GM12878 (cell line): ENCODE results near the gene CARD9. TPM values are rescaled to one million over a fixed set of nuclear protein-coding genes. Genes with fewer than 3 reads are reported as not detected.

Experiments
- ATAC-seq: fragments of 200-7000 bp; cut with Tn5 transposase; 3 replicates; pipeline ENCODE4 v1.9.1; 2020; ENCODE audit warnings: mild to moderate bottlenecking, moderate library complexity
- BruUV-seq: library from RNA; stranded (reverse); fragments of 400-500 nt; replicated peaks from 2 replicates; lab custom pipeline; 2021; lab: Mats Ljungman, UMichigan
- CTCF ChIA-PET: fragments of 300-600 bp; sonication (Branson Sonifier 250); formaldehyde crosslinking; extraction: SDS; loops from one replicate; lab custom pipeline; 2021; ENCODE audit warnings: inconsistent platforms; lab: Yijun Ruan, JAX
- POLR2A ChIA-PET: fragments of 350-600 bp; formaldehyde crosslinking; extraction: SDS; loops from one replicate; lab custom pipeline; 2021; ENCODE audit warnings: inconsistent platforms; lab: Charles Lee
- RAD21 ChIA-PET: fragments of 300-600 bp; sonication (Branson Sonifier 250); formaldehyde crosslinking; loops from one replicate; lab custom pipeline; 2023; ENCODE audit warnings: antibody characterized with exemption; ENCODE audit not compliant: unreplicated experiment; lab: Charles Lee
- SMC1A ChIA-PET: fragments of 300-600 bp; sonication (Branson Sonifier 250); formaldehyde crosslinking; loops from one replicate; lab custom pipeline; 2023; ENCODE audit not compliant: unreplicated experiment, uncharacterized antibody; lab: Charles Lee
- DNase-seq: peaks from one replicate; pipeline ENCODE4 v3.0.0-alpha.2; 2011; ENCODE audit warnings: low read depth, low spot score
- FAIRE-seq: peaks from 3 replicates; lab custom pipeline; 2011; peaks lifted over from hg19 to GRCh38; lab: Jason Lieb, UNC
- H2AFZ ChIP-seq: 2 replicates; pipeline ENCODE4 v1.6.0; 2011; ENCODE audit warnings: low read depth, low read length, control low read depth; ENCODE audit not compliant: control insufficient read depth
- H3K27ac ChIP-seq: 2 replicates; pipeline ENCODE4 v1.5.1; 2011; ENCODE audit warnings: control low read depth; ENCODE audit not compliant: control insufficient read depth, insufficient read depth
- H3K27me3 ChIP-seq, 2 experiments: replicated peaks in 1 of 2; 2 replicates each; pipeline versions ENCODE4 v1.6.0 to v1.6.1; 2011; ENCODE audit warnings: low read length in 1 of 2; ENCODE audit not compliant: control insufficient read depth in 2 of 2, insufficient read depth in 2 of 2
- H3K36me3 ChIP-seq, 2 experiments: 2 replicates each; pipeline ENCODE4 v1.5.1; 2011; ENCODE audit warnings: low read length in 1 of 2; ENCODE audit not compliant: control insufficient read depth in 2 of 2, insufficient read depth in 2 of 2
- H3K4me1 ChIP-seq: 2 replicates; pipeline ENCODE4 v1.6.1; 2011; ENCODE audit warnings: mild to moderate bottlenecking, low read length, moderate library complexity, mixed read lengths; ENCODE audit not compliant: control insufficient read depth, insufficient read depth
- H3K4me2 ChIP-seq: 2 replicates; pipeline ENCODE4 v1.6.0; 2011; ENCODE audit warnings: control low read depth; ENCODE audit not compliant: control insufficient read depth, insufficient read depth
- H3K4me3 ChIP-seq: fragments of 200-600 bp; sonication (generic); 2 replicates; pipeline ENCODE4 v1.5.1; 2016
- H3K79me2 ChIP-seq: 2 replicates; pipeline ENCODE4 v1.6.0; 2011; ENCODE audit warnings: low read length; ENCODE audit not compliant: control insufficient read depth, insufficient read depth
- H3K9ac ChIP-seq: 2 replicates; pipeline ENCODE4 v1.8.0; 2011; ENCODE audit warnings: low read length, control low read depth, mixed read lengths; ENCODE audit not compliant: control insufficient read depth, insufficient read depth
- H3K9me3 ChIP-seq: replicated peaks from 3 replicates; pipeline ENCODE4 v1.5.1; 2011; ENCODE audit warnings: mild to moderate bottlenecking, low read length; ENCODE audit not compliant: control insufficient read depth, insufficient read depth
- H4K20me1 ChIP-seq: 2 replicates; pipeline ENCODE4 v1.6.0; 2011; ENCODE audit not compliant: control insufficient read depth, insufficient read depth
- CBFB ChIP-seq: IDR thresholded peaks from 2 replicates; pipeline ENCODE4 v1.6.1; 2016; ENCODE audit warnings: antibody characterized with exemption, low read depth
- POLR2A ChIP-seq: IDR thresholded peaks from 2 replicates; pipeline ENCODE4 v1.6.1; 2011; ENCODE audit warnings: low read depth, mild to moderate bottlenecking, low read length
- RFX5 ChIP-seq: IDR thresholded peaks from 2 replicates; pipeline ENCODE4 v1.6.1; 2011; ENCODE audit warnings: low read depth, low read length, improper control_type of control experiment
- SIX5 ChIP-seq: IDR thresholded peaks from 2 replicates; pipeline ENCODE4 v1.6.1; 2011; ENCODE audit warnings: mild to moderate bottlenecking, low read depth, low read length, moderate library complexity; ENCODE audit not compliant: severe bottlenecking
- SP1 ChIP-seq: IDR thresholded peaks from one replicate; pipeline ENCODE4 v1.6.1; 2011; ENCODE audit warnings: low read depth, low read length
- ZBED1 ChIP-seq: IDR thresholded peaks from 2 replicates; pipeline ENCODE4 v1.6.1; 2016; ENCODE audit warnings: borderline replicate concordance
- ZNF274 ChIP-seq: IDR thresholded peaks from one replicate; pipeline ENCODE4 v1.8.0; 2011; ENCODE audit not compliant: insufficient read length, insufficient read depth
- ZSCAN29 ChIP-seq: fragments of 450-650 bp; IDR thresholded peaks from 2 replicates; pipeline ENCODE4 v1.6.1; 2017; ENCODE audit warnings: mild to moderate bottlenecking, moderate library complexity
- WGBS: methylation state at CpG from one replicate; pipeline ENCODE4 v1.1.6; 2016; ENCODE audit warnings: low lambda C conversion rate; ENCODE audit not compliant: insufficient replicate concordance, insufficient coverage; ENCODE audit errors: missing lambda C conversion rate; 5-methylcytosine and 5-hydroxymethylcytosine counted together
- in situ Hi-C: fragments of 300-500 bp; cut with MboI; formaldehyde crosslinking; loops from 9 replicates; pipeline ENCODE4 v1.14.3; 2018; ENCODE audit warnings: mixed read lengths
- intact Hi-C: fragments of 100-400 bp; cut with micrococcal nuclease; formaldehyde crosslinking; loops from one replicate; pipeline ENCODE4 v1.14.2; 2022; ENCODE audit not compliant: unreplicated experiment
- polyA plus RNA-seq, 11 experiments: library from polyadenylated mRNA; depleted of rRNA in 4 of 11; unstranded in 6 of 11; stranded (reverse) in 5 of 11; fragments of >200 nt; fragmentation: Nextera tagmentation in 4 of 11; fragmentation: Illumina TruSeq in 1 of 11; extraction: Ambion mirVana in 4 of 11; extraction: Trizol in 1 of 11; gene quantifications; 1 replicate in 1 of 11; 2 replicates in 10 of 11; pipeline versions ENCODE4 v1.2.1 to v1.2.3, GENCODE V29; 2011 to 2016; ENCODE audit warnings: inconsistent platforms in 2 of 11, missing spikeins in 2 of 11, low read depth in 1 of 11
- total RNA-seq, 4 experiments: library from RNA; depleted of rRNA in 3 of 4; stranded (reverse); fragments of >200 nt in 3 of 4; fragmentation: Illumina TruSeq in 1 of 4; extraction: Trizol in 1 of 4; gene quantifications; 2 replicates each; pipeline versions ENCODE4 v1.2.1 to v1.2.3, GENCODE V29; 2013 to 2021
- TF ChIP-seq, protein P1 (sequence below): fragments of 450-650 bp; IDR thresholded peaks from 2 replicates; pipeline ENCODE4 v1.6.1; 2014; ENCODE audit warnings: mild to moderate bottlenecking
- TF ChIP-seq, protein P2 (sequence below): fragments of 450-650 bp; IDR thresholded peaks from 2 replicates; pipeline ENCODE4 v1.6.1; 2017; ENCODE audit warnings: antibody characterized with exemption, mild to moderate bottlenecking, moderate library complexity

The CARD9 gene
- total and polyA plus RNA-seq, 10 of the 15 experiments (the other 5 are each of a cell fraction or from before 2014, with no cell fraction given), result 0.11 to 4.9 (median 1.8) TPM; not detected in 1

DNA sequence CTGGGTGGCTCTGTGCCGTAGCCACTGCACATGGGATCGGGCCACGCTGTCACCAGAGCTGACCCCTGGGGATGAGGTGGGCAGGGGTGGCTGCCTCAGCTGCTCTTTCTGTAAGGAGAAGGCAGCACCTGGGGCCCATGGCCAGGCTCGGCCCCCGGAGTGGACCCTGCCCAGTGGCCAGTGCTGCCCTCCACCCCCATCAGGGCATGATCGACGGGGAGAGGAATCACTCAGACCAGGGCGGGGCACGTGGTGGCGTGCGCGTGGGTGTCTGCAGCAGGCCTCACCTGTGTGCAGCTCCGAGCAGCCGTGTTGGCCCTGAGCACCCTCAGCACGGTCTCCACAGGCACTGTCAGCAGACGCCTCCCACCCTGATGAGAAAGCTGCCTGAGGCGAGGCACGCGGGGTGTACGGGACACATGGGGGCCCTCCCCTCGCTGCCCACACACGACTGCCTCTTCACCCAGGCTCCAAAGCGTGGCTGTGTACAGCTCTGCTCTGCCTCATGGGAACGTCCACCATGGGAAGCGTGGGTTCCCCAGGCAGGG lies 8.6 kb upstream of the CARD9 start:
- FAIRE-seq, result no peak
- POLR2A ChIA-PET, result no interaction called here

DNA sequence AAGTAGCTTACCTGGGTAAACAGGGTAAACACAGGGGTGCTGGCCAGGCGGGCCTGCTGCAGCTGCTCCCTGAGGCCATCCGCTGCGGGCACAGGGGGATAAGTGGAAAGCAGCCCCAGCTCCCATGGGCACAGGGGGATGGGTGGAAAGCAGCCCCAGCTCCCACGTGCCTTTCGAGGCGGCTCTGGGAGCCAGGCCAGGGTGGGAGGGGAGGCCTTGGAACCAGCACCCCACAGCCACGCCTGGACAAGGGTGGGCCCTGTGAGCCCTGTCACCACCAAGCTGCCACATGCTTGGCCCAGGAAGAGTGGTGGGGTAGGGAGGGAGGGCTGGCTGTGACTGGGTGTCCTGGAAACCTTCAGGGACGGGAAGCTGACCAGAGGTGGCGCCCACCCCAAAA lies 7.8 kb upstream of the CARD9 start:
- H3K4me2 ChIP-seq, result no peak overlapping the region
- no peak overlapping the region for H3K9ac ChIP-seq
- CTCF ChIA-PET, result no interaction called here
- POLR2A ChIA-PET, result no interaction called here
- 87% methylated on average over 9 of the region's 9 CpGs for WGBS
- no peak for TF ChIP-seq ZBED1
- TF ChIP-seq SP1, result no peak
- TF ChIP-seq, protein P1, sequence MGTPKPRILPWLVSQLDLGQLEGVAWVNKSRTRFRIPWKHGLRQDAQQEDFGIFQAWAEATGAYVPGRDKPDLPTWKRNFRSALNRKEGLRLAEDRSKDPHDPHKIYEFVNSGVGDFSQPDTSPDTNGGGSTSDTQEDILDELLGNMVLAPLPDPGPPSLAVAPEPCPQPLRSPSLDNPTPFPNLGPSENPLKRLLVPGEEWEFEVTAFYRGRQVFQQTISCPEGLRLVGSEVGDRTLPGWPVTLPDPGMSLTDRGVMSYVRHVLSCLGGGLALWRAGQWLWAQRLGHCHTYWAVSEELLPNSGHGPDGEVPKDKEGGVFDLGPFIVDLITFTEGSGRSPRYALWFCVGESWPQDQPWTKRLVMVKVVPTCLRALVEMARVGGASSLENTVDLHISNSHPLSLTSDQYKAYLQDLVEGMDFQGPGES, result no peak
- TF ChIP-seq RFX5, result no peak
- TF ChIP-seq ZNF274, result no peak
- TF ChIP-seq SIX5, result no peak
- TF ChIP-seq, protein P2, sequence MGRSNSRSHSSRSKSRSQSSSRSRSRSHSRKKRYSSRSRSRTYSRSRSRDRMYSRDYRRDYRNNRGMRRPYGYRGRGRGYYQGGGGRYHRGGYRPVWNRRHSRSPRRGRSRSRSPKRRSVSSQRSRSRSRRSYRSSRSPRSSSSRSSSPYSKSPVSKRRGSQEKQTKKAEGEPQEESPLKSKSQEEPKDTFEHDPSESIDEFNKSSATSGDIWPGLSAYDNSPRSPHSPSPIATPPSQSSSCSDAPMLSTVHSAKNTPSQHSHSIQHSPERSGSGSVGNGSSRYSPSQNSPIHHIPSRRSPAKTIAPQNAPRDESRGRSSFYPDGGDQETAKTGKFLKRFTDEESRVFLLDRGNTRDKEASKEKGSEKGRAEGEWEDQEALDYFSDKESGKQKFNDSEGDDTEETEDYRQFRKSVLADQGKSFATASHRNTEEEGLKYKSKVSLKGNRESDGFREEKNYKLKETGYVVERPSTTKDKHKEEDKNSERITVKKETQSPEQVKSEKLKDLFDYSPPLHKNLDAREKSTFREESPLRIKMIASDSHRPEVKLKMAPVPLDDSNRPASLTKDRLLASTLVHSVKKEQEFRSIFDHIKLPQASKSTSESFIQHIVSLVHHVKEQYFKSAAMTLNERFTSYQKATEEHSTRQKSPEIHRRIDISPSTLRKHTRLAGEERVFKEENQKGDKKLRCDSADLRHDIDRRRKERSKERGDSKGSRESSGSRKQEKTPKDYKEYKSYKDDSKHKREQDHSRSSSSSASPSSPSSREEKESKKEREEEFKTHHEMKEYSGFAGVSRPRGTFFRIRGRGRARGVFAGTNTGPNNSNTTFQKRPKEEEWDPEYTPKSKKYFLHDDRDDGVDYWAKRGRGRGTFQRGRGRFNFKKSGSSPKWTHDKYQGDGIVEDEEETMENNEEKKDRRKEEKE, result no peak
- TF ChIP-seq CBFB, result no peak
- no peaks in the 10 kb centered on the region for H3K9me3 ChIP-seq
- ATAC-seq (no peak), DNase-seq (no peak), FAIRE-seq (no peak)
- SMC1A ChIA-PET, result no interaction called here
- intact Hi-C loops, result no loop called here
- RAD21 ChIA-PET, result no interaction called here
- no peaks in the 10 kb centered on the region for H3K4me1 ChIP-seq
- H3K27me3 ChIP-seq, result no peaks in the 10 kb centered on the region
- H2AFZ ChIP-seq, result no peak overlapping the region
- no peaks in the 10 kb centered on the region for H4K20me1 ChIP-seq
- in situ Hi-C loops, result no loop called here
- H3K36me3 ChIP-seq, result peaks cover 3 to 34% of the 10 kb centered on the region in 2 experiments; a peak in 3 of 4 replicates
- H3K79me2 ChIP-seq, result no peaks in the 10 kb centered on the region
- BruUV-seq, result no TSS peak
- H3K27ac ChIP-seq, result no peak overlapping the region
- no peak overlapping the region for H3K4me3 ChIP-seq

More for the DNA sequence above, 8.6 kb upstream of the CARD9 start:
- H3K27ac ChIP-seq, result no peak overlapping the region
- no peaks in the 10 kb centered on the region for H3K79me2 ChIP-seq
- peaks cover 3 to 34% of the 10 kb centered on the region in 2 experiments; a peak in 3 of 4 replicates for H3K36me3 ChIP-seq
- no peak for ATAC-seq
- TF ChIP-seq POLR2A (peak; percentile 50), ZSCAN29 (no peak)
- H3K27me3 ChIP-seq, result no peaks in the 10 kb centered on the region
- H3K4me2 ChIP-seq, result no peak overlapping the region
- no peaks in the 10 kb centered on the region for H3K9me3 ChIP-seq
- no peak overlapping the region for H3K4me3 ChIP-seq
- ChIA-PET CTCF (no interaction called here), SMC1A (no interaction called here), RAD21 (no interaction called here)
- in situ Hi-C loops, result no loop called here
- DNase-seq, result no peak
- intact Hi-C loops, result no loop called here
- H4K20me1 ChIP-seq, result no peaks in the 10 kb centered on the region
- H3K9ac ChIP-seq, result no peak overlapping the region
- no peaks in the 10 kb centered on the region for H3K4me1 ChIP-seq
- BruUV-seq, result no TSS peak
- WGBS, result 94% methylated on average over 25 of the region's 25 CpGs
- H2AFZ ChIP-seq, result no peak overlapping the region
